ENCODE results near the gene EFNB2. TPM values are rescaled to one million over a fixed set of nuclear protein-coding genes. Genes with fewer than 3 reads are reported as not detected.

Gene EFNB2
- total RNA-seq, 1 donor from 2014 or later: 21.6 TPM

GRCh38 chr13:106455777-106456176 is 79.7 kb downstream of the EFNB2 start:
- DNase-seq (ENCODE audit: low spot score): no peak

GRCh38 chr13:106455190-106455589 is 80.3 kb downstream of the EFNB2 start:
- no peak for DNase-seq (ENCODE audit: low spot score)

- DNase-seq (ENCODE audit: low spot score): no peak
Measured at GRCh38 chr13:106453101-106453500, 82.4 kb downstream of the EFNB2 start.

- no peak for DNase-seq (ENCODE audit: low spot score)
Measured at GRCh38 chr13:106450991-106451390, 84.5 kb downstream of the EFNB2 start.

- no peak for DNase-seq (ENCODE audit: low spot score)
Measured at GRCh38 chr13:106449096-106449495, 86.4 kb downstream of the EFNB2 start.

- no peak for DNase-seq (ENCODE audit: low spot score)
Measured at GRCh38 chr13:106445996-106446395, 89.5 kb downstream of the EFNB2 start.

- no peak for DNase-seq (ENCODE audit: low spot score)
Measured at GRCh38 chr13:106443607-106444322, 91.7 kb downstream of the EFNB2 start.

- no peak for DNase-seq (ENCODE audit: low spot score)
Measured at GRCh38 chr13:106440866-106441265, 94.6 kb downstream of the EFNB2 start.

Other genes with a start within 250 kb of the EFNB2 start
- gene ARGLU1, start 32.5 kb upstream of the EFNB2 start, total RNA-seq: 63.7 TPM